ENCODE measurements around the gene NKAIN4.
"Not testable (repeated sequence)": the region's sequence is repeated elsewhere in the genome, so short reads cannot be mapped to it uniquely, and the experiment has no call there.

The NKAIN4 gene

DNA sequence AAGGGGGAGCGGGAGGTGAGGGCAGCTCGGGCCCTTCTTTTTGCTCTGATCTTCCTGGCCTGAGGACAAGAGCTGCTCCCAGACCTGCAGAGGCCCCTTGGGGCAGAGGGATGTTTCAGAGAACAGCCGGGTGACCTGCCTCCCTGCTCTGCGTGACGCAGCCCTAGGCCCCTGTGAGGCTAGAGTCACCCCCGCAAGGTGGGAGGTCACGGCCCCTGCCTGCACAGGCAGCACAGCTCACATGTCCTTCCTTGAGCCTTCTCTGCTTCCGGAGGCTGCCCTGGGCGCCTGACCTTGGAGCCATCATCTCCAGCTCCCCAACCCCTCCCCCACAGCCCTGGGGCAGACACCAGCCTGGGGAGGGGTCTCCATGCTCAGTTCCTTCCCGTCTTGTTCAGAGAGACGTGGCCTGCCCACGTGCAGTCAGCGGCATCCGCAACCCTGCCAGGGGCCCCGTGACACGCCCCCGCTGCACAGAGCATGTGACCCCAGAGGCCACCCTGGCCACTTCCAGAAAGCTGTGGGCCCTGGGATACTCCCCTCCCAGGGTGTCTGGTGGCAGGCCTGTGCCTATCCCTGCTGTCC, 18.8 kb downstream of the NKAIN4 start, which contains the start of gene BIRC7:
Gene BIRC7, plus strand, starts transcription at position 507 of the 585 bp plus-strand sequence. CDS start 192 bp downstream, outside the sequence.
- DNase-seq = peak in 3 of 4 experiments; percentile 15 to 59 (median 18)

DNA sequence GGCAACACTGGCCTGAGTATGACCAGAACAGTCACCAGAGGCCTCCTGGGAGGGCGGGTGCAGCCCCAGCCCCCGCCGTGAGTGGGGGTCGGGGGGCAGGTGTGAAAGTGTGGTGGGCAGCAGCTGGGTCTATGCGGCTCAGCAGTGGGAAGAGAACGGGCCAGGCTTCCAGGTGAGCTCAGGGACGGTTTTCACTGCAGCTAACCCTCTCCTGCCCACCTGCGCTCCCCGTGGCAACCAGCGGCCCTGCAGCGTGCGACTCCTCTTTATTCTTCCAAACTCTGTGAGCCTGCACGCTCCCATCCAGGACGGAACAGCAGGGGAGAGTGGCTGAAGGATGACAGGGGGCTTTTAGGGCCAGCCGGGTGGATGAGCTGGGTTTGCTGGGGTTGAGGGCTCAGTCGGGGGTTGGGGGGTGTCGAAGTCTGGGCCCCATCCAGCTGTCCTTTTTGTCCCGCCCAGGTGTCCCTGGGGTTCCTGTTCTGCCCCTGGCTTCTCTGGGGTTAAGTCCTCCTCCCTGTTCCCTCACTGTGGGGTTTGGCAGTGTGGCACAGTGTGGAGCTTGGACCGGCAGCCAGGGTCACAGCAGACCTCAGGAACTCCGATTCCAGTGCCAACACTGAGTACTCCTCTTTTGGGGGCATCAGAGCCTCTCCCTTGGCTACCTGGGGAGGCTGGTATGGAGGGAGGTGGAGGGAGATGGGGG, 19.4 kb downstream of the NKAIN4 start:
- DNase-seq = peak in 1 of 4 experiments; percentile 13

DNA sequence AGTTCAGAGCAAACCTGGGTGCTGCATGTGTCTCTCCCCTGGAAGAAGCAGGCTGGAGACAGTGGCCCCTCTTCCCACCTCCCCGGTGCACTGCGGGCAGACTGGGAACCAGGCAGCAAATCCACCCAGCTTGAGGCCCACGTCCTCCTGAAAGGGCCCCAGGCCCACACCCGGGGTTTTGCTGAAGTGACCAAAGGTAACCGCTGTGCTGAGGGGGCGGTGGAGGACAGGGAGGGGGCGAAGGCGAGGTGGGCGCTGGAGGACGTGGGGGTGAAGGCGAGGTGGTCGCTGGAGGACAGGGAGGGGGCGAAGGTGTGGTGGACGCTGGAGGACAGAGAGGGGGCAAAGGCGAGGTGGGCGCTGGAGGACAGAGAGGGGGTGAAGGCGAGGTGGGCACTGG, 20.3 kb downstream of the NKAIN4 start:
- no peak for DNase-seq

DNA sequence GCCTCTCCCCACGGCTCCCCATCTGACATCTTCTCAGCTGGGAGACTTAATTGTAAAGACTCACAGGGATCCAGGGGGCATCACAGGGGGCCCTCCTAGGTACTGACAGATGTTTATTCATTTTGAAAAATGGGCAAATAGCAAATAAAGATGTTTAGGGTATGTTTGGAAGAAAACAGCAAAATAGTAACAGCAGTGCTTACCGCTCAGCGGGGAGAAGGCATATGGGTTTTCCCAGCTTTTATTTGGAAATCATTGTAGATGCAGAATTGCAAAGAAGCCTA, 21.3 kb downstream of the NKAIN4 start:
- DNase-seq = no peak

DNA sequence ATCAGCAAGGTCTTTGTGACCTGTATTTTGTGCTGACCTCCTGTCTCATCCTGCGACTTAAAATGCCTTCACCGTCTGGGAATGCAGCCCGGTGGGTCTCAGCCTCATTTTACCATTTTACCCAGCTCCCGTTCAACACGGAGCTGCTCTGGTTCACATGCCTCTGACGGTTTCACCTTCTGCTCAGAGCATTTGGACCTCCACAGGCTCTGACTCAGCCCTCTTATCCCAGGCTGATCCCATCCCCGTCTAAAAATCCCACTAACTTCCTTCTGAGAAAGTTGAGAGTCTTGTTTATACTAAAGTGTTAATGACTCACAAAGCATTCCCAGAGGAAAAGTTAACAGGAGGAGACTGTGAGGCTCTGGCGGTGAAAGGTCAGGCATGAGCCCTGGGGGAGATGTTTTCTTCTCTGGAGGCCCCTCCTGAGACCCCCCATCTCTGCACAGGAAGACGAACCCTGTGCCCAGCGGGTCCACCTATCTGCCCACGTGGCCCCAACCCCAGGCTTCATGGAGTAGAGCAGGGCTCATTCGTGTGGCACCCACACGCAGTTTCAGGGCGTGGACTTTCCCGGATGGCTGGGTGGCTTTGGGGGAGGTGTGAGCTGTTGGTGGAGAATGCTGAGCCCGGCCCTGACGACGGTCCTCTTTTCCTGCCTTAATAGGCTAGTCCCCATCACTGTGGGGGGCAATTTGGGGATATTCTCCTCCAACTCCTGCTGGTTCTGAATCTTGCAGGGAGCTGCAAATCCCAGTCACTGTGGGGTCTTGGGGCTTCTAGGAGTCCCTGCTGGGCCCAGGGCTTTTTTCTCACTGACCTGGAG, 21.8 kb downstream of the NKAIN4 start:
- DNase-seq = no peak

- peak; percentile 33 to 66 (median 48) for DNase-seq
Measured at GRCh38 chr20:63230800-63231268, 23.4 kb downstream of the NKAIN4 start.

- no peak for DNase-seq
Measured at GRCh38 chr20:63228806-63229205, 25.5 kb downstream of the NKAIN4 start.

- no peak for DNase-seq
Measured at GRCh38 chr20:63227260-63227659, 27.0 kb downstream of the NKAIN4 start.

DNA sequence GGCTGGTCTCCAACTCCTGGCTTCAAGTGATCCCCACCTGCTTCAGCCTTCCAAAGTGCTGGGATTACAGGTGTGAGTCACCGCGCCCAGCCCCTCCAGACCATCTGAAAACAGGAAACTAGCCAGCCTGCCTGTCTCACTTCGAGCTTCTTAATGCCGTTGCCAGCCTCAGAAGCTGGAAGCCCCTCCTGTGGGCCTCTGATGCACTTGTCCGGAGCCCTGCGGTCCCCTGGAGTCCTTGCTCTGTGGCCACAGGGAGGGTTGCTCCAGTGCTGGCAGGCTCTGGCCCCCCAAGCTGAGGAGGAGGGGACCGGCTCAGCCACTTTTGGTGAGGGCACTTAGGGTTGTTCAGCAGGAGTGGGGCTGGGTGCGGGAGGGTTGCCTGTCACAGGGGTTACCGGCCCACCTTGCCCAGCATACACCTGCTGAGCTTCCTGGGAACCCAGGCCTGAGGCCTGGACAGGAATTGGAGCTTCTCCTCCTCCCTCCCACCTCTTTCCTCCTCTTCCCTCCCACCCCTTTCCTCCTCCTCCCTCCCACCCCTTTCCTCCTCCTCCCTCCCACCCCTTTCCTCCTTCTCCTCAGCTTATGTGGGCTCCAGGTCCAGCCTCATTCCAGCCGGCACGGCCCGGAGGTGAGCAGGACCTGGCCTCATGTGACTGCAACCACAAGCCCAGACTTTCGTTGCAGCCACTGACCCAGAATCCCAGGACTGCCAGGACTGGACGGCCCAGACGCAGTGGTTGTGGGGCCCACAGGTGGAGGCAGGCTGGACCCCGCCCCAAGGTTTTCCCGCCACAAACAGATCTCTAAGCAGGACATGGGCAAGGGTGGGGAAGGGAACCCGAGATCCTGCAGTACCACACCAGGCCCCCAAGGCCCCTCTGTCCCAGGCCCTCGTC, 28.0 kb downstream of the NKAIN4 start:
- no peak for DNase-seq

GRCh38 chr20:63225082-63225454, 29.2 kb downstream of the NKAIN4 start:
- DNase-seq = no peak

DNA sequence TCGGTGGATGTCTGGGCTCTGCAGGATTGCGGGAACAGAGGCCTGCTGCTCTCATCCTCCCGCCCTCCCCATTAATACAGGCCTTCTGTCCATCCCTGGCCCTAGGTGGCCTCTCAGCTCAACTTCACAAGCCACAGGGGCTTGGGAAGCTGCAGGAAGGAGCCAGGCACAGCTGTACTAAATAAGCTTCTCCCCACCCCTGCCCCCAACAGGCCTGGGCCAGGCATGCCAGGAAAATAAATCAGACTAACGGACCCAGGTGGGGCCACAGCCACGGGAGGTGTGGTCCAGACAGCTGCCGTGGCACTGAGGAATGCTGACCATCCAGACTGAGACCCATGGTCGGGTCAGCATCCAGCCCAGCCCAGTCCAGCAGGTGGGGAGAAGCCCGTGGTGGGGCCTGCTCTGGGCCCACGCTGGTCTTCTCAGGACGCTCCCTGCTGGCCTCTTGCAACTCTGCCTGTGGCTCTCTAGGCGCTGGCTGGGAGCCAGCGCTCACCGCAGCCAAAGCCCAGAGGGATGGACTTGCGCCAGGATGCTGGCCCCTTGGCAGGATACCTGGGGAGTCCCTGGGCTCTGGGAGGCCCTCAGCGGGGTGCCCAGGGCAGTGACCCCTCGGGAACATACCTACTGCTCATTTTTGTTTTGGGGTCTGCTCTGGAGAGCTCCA, 29.7 kb downstream of the NKAIN4 start:
- peak in 1 of 4 experiments; percentile 27 for DNase-seq

- no peak for DNase-seq
Measured at GRCh38 chr20:63223826-63224207, 30.4 kb downstream of the NKAIN4 start.

- DNase-seq = peak; percentile 53 to 72 (median 62)
Measured at GRCh38 chr20:63223121-63223825, 31.0 kb downstream of the NKAIN4 start.

DNA sequence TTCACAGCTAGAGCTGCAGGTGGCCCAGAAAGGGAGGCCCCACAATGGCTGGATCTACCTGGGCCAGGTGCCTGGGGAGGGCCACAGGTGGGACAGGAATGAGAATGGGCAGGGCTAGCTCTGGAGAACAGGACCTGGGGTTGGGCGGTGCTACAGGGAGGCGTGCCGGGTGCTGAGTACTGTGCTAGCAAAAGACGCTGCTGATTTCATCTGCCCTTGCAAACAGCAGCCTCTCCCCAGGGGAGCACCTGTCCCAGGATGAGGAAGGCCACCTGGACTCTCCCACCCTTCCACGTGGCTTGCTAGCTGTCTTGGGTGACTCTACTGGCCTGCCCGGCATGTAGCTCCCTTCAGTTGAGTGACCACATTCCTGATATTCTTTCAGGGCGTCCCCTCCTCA, 31.7 kb downstream of the NKAIN4 start:
- no peak for DNase-seq

GRCh38 chr20:63221400-63222053, 32.7 kb downstream of the NKAIN4 start:
- not testable (repeated sequence) for DNase-seq

GRCh38 chr20:63220696-63221399, 33.4 kb downstream of the NKAIN4 start:
- no peak for DNase-seq

DNA sequence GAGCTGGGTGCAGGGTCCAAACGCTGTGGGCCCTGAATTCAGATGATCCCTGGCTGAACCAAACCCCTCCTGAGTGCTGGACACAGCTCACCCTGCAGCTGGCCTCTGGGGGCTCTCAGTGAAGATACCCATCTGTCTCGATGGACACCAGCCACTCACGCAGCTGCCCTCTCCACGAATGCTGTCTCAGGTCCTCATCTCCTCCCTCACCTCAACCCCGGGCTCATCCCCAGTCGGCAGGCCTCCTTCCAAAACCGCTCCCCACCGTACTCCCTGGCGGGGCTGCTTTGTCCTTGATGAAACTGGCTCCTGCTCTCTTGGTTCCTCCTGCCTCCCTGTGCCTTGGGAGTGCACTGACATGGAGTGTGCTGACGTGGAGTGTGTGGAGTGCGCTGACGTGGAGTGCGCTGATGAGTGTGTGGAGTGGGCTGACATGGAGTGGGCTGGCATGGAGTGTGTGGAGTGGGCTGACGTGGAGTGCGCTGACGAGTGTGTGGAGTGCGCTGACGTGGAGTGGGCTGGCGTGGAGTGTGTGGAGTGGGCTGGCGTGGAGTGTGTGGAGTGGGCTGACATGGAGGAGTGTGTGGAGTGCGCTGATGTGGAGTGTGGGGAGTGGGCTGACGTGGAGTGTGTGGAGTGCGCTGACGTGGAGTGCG, 34.3 kb downstream of the NKAIN4 start:
- DNase-seq = no peak

DNA sequence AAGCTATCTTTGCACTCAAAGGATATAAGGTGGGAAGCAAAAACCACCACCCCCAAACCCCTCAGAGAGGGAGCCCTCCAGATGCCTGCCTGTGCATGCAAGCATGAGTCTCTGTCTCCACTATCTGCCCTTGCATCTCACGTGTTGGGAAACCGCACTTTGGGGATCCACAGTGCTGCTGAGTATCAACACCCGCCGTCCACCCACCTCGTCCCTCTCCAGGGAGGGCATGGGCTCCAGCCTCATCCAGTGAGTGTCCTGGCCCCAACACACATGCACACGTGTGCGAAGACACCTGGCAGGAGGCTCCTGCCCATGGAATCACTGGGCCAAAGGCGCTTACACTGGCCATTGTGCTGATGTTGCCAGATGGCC, 34.8 kb downstream of the NKAIN4 start:
- no peak for DNase-seq

GRCh38 chr20:63218701-63219446, 35.4 kb downstream of the NKAIN4 start:
- no peak for DNase-seq
